ENCODE data around the gene HMGCL.

DNA sequence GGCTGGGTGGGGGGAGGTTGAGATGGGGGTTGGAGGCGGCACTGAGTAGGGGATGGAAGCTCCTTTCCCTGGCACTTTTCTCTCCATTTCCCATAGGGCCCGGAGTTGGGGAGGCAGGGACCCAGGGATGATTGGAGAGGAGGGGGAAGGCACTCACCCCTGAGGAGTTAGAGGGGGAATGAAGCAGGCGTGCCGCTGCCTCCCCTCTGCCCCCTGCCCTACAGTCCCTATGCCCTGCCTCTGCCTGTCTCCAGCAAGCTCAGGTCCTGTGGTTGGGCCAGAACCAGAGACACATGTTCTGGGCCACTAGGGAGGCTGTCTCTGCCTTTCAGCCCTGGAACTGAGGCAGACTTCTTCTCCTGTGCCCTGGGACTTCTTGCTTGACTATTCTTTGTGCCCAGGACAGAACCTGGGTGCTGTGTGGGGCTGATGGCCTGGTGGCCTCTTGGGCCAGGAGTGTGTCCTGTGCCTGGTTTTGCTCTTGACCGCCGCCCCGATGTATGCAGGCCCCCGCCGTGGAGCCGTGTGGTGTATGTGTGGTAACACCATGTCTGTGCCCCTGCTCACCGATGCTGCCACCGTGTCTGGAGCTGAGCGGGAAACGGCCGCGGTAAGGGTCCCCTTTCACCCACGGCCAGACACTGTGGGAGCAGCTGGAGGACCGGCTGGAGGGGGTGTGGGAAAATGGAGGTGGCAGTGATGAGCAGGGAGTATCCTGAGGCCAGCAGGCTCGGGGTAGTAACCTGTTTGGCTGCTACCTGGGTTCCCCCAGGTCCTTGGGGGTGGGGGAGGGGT lies 32.9 kb downstream of the HMGCL start:
- TF ChIP-seq POLR2A (IDR thresholded peaks at IDR 0.05; ENCODE audit: low read length) (no peak), GATA1 (IDR thresholded peaks at IDR 0.05; ENCODE audit: low read depth, low read length) (no peak)

Data from erythroblast (primary cell).